Central memory CD4-positive, alpha-beta T cell (primary cell): Measurements from ENCODE around the gene ZCCHC2.
A peak's percentile ranks its signal among the peaks of the same experiment; 100 is the strongest.

ENCODE experiments used
- DNase-seq: peaks from one replicate; pipeline ENCODE4 v3.0.0; 2022
- total RNA-seq, 3 experiments: gene quantifications; one replicate each; lab custom pipeline; 2026; lab: John Stamatoyannopoulos, UW

The ZCCHC2 gene
- total RNA-seq = 84.7 to 120 (median 98.5) reads per million in 3 experiments

GRCh38 chr18:62522504-62523254, at the start of gene ZCCHC2:
TSS of gene ZCCHC2 (plus strand) at chr18:62523025. CDS start at chr18:62523425, 400 bp downstream.
- peak; percentile 98 for DNase-seq

GRCh38 chr18:62479574-62479973, 43.3 kb upstream of the ZCCHC2 start:
- DNase-seq = no peak

DNA sequence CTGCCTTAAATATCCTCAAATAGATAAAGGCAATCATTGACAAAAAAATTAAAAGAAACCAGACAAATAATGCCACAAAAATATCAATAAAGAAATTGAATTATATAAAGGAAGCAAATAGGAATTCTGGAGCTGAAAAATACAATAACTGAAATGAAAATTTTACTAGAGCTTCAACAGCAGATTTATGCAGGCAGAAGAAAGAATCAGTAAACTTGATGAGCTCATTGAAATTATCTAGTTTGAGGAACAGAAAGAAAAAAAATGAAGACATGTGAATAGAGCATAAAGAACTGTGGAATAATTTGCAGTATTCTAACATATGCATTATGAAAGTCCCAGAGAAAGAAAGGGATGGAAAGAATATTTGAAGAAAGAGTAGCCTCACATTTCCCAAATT, 41.9 kb upstream of the ZCCHC2 start:
- DNase-seq = no peak

DNA sequence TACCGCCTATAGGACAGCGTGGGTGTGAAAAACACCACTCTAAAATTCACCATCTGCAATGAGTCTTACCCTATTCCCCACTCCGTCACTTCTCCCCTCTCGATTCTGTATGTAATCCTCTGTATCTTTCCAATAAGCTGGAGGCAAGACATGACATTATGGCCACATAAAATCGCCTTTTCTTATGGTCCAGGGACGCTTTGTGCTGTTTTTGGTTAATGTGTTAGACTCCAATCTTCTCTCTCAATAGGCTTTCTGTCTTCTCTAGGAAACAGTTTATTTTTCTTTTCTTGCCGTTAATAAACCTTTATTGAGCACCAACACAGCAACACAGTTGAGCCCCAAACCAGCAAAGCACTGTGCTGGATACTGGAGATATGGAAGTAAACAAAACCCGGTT, 37.9 kb upstream of the ZCCHC2 start:
- DNase-seq = no peak

DNA sequence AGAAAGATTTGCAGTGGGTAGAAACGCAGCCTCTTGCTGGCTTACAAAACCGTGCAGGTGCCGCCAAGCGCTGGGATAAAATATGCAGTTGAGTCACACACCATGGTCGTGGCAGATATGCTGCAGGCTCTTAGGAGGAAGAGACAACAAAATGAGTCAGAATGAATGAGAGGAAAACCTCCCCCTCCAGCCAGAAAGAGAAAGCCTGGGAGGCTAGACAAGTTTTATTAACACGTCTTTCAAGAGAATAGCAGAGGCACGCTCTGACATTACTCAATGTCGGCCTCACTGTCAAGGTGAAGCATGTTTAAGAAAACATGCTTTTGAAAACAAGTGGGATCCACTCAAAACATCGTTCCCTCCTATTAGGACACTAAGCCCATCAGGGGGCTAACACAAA, 37.1 kb upstream of the ZCCHC2 start:
- DNase-seq = no peak

DNA sequence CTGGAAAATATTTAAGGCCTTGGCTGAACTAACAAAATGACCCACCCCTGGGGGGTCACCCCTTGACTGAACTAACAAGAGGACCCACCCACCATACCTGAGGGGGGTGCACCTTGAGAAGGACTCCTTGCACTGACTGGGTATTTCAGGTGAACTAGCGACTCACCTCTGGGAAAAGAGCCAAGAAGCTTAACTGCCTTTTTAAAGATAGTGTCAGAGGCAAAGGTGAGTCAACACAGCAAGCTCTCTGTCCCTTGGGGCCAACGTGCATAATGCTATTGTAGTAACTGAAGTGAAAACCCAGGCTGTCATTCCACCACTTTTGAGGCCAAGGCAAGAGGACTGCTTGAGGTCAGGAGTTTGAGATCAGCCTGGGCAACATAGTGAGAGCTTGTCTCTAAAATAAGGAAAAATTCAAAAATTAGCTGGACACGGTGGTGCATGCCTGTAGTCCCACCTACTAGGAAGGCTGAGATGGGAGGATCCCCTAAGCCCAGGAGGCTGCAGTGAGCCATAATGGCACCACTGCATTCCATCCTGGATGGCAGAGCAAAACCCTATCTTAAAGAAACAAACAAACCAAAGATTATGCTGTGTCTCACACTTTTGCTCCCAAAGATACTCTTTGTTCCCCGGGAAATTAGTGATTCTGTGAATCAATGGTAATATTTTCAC, 36.4 kb upstream of the ZCCHC2 start:
- DNase-seq = no peak

DNA sequence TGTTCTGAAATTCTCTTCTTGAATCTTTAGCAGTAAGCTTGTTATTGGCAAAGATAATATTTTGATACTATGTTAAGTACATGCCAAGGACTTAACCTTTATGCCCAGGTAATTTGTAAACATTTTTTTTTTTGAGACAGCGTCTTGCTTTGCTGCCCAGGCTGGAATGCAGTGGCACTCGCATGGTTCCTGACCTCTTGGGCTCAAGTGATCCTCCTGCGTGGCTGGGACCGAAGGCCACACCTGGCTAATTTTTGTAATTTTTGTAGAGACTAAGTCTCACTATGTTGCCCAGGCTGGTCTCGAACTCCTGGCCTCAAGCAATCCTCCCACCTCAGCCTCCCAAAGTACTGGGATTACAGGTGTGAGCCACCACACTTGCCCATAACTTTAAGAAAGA, 35.7 kb upstream of the ZCCHC2 start:
- no peak for DNase-seq

GRCh38 chr18:62490967-62491695, 31.7 kb upstream of the ZCCHC2 start:
- no peak for DNase-seq

DNA sequence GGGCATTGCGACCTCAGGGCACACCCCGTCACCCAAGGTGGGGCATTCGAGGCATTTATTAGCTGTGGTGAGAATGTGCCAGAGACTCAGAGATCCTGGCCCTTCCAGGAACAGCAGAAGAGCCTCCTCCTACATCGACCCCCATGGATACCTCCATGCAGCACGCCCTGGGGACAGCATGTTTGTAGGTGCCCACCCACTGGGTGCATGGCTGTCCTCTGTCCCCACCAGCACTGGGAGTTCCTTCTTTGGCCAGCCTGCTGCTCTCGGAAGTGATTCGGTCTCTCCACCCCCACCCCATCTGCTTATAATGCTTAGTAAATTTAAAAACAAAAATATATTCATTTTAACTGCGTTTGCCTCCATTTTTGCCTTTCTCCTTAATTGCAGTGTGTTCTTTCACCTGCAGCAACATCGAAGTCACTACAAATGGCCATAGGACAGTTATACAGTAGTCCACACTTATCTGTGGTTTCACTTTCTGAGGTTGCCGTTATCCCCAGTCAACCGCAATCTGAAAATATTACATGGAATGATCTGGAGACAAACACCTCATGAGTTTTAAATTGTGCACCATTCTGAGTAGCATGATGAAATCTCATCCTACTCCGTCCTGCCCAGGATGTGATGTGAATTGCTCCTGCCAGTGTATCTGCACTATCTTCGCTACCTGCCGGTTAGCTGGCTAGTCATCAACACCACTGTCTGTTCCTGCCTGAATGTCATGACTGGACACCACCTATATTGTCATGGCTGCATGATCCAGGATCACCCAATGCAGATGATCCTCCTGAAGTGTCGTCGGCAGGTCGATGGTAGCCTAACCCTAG, 29.6 kb upstream of the ZCCHC2 start:
- DNase-seq = no peak

- no peak for DNase-seq
Observed at GRCh38 chr18:62494764-62495163, 28.1 kb upstream of the ZCCHC2 start.

DNA sequence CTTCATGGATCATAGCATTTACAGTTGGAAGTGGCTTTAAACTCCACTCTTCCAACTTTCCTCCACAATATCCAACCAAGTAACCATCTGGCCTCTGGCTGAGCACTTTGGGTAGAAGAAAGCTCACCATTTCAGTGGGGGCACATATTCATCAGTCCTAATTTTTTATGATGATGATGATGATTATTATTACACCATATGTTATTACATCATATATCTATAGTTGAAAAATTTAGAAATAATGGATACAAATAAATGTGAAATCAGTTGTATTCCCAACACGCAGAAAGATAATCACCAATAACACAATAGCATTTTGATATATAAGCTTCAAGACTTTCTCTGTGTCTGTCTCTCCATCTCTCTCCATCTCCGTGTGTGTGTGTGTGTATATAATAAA, 26.6 kb upstream of the ZCCHC2 start:
- DNase-seq = no peak

- DNase-seq = no peak
Observed at GRCh38 chr18:62497190-62497772, 25.5 kb upstream of the ZCCHC2 start.

- DNase-seq = no peak
Observed at GRCh38 chr18:62498616-62499262, 24.1 kb upstream of the ZCCHC2 start.

DNA sequence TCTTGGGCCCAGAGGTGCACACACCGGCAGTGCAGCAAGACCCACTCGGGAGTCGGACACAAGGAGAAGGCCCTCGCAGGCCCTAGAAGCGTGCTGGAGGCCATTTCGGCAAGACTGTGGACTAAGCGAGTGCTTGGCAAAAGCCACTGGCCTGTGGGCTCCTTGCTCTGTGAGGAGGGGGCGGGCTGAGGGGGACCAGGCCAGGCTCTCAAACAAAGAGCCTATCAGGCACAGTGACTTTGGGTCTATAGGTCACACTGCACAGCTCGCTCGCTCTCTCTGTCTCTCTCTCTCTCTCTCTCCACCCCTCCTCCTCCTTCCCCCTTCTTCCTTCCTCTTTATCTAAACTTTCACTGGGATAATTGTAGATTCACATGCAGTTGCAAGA, 23.6 kb upstream of the ZCCHC2 start:
- no peak for DNase-seq

DNA sequence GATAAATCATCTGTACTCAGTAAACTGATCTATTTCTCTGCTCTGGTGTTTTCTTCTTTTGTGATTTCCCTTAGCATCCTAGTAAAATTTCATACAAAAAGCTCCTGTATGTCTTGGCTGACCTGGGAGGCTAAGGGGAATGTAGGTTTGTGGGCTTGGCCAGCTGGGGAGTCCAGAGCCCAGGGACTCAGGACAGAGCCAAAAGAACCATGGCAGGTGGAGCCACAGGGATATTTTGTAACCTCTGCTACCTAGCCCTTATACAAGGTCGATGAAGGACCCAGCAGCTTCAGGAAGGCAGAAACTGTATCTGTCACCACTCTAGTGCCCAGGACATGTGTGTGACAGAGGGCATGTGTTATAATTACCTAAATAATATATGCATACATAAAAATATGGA, 22.7 kb upstream of the ZCCHC2 start:
- no peak for DNase-seq

DNA sequence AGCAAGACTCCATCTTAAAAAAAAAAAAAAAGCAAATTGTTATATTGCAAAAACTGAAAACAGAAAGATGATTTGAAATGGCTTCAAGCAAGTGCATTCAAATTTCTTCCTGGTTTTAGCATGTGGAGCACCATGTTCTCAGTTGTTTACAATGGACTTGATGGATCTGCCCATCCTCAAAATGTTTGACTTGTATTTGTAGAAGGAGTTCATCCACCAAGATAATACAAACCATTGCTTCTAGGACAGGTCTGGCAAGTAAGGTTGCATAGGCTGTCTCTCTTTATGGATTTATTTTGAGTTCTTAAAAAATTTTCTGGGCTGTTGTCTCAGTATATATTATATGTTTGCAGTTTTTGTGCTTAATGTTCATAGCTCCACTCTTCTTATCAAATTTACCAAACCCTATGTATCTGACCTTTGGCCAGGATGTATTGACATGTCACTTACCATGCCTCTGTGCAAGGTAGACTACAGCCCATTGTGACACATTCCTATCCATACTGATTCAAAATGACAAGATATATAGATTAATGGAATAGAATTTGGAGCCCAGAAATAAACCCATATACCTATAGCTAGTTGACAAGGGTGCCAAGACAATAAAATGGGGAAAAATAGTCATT, 21.7 kb upstream of the ZCCHC2 start:
- DNase-seq = no peak

GRCh38 chr18:62505669-62506494, 16.9 kb upstream of the ZCCHC2 start:
- DNase-seq = peak; percentile 27

DNA sequence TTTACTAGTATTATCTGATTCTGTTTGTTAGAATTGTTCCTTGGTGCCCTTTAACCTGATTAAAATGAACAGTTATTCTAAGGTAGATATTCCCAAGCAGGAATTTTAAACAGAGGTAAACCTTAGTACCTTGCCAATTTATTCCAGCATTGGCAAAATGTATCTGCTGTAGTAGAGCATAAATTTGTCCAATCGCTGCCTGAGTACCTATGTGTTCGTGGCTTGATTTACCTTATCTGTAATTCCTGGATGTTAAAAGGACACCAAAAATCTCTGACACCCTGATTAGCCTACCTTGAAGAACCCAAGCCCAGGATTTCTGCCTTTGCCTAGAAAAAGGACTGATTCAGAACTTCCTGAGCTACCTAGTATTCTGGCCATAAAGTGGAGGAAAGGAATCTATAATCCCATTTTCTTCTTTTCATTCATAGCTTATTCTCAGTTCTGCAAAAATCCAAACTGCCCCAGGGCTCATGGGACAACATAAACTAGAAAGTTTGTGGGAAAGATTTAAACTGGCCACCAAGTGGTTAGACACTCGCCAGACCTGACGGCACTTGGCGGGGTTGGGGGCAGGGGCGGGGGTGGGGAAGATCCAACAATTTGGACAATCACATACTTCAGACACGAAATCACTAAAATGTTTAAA, 16.2 kb upstream of the ZCCHC2 start:
- no peak for DNase-seq

GRCh38 chr18:62509779-62510178, 13.0 kb upstream of the ZCCHC2 start:
- DNase-seq = no peak

GRCh38 chr18:62510789-62511188, 12.0 kb upstream of the ZCCHC2 start:
- DNase-seq = no peak
